Activated CD8-positive, alpha-beta memory T cell treated with anti-CD3 and anti-CD28 coated beads, Interleukin-2, amount 10 ng/mL, durations not matched to agents 7 days and 5 days (primary cell): ENCODE measurements around the gene RMRP. TPM values are rescaled to one million over a fixed set of nuclear protein-coding genes. Genes with fewer than 3 reads are reported as not detected.

Experiments used
- ATAC-seq: fragments of 150-1000 bp; cut with Tn5 transposase; one replicate; pipeline ENCODE4 v1.10.0; 2021; ENCODE audit warnings: moderate library complexity
- CTCF ChIA-PET: fragments of 350-600 bp; sonication (Branson Sonifier 250); formaldehyde crosslinking; loops from one replicate; lab custom pipeline; 2021; ENCODE audit warnings: antibody characterized with exemption; lab: Charles Lee
- DNase-seq: peaks from one replicate; pipeline ENCODE4 v3.0.0-alpha.2; 2020
- H3K27ac Mint-ChIP-seq: one replicate; pipeline ENCODE4 v1.8.0; 2021; ENCODE audit warnings: mild to moderate bottlenecking, mixed read lengths
- H3K27me3 Mint-ChIP-seq: one replicate; pipeline ENCODE4 v1.8.0; 2021; ENCODE audit warnings: mixed read lengths
- H3K36me3 Mint-ChIP-seq: one replicate; pipeline ENCODE4 v1.8.0; 2021; ENCODE audit warnings: mild to moderate bottlenecking, mixed read lengths
- H3K4me1 Mint-ChIP-seq: one replicate; pipeline ENCODE4 v1.8.0; 2021; ENCODE audit warnings: mixed read lengths
- H3K4me3 Mint-ChIP-seq: one replicate; pipeline ENCODE4 v1.8.0; 2021; ENCODE audit warnings: mild to moderate bottlenecking, moderate library complexity, mixed read lengths
- H3K9me3 Mint-ChIP-seq: one replicate; pipeline ENCODE4 v1.8.0; 2022; ENCODE audit warnings: low read depth, mixed read lengths
- total RNA-seq, 2 experiments: library from RNA; stranded (reverse); gene quantifications; one replicate each; pipeline ENCODE4 v1.2.3, GENCODE V29; 2021

The RMRP gene
- total RNA-seq, 2 experiments from 2014 or later = 6,751 to 13,083 TPM

- Mint-ChIP-seq H3K9me3 (no peaks in the 10 kb centered on the region), H3K4me1 (peaks cover 1% of the 10 kb centered on the region), H3K27ac (no peak overlapping the region), H3K27me3 (no peaks in the 10 kb centered on the region), H3K4me3 (no peak overlapping the region), H3K36me3 (no peaks in the 10 kb centered on the region)
- ATAC-seq = no peak
- DNase-seq = no peak
- CTCF ChIA-PET = interaction anchor here (0.9 to 2.6 kb wide), 3 partner anchors 13 to 71 kb away, joined by 3 to 22 read pairs (median 5); partner anchors contain the start of genes CCDC107 and RMRP
Measured at GRCh38 chr9:35683323-35683722, 25.5 kb upstream of the RMRP start.

- Mint-ChIP-seq H3K9me3 (no peaks in the 10 kb centered on the region), H3K4me1 (peaks cover 1% of the 10 kb centered on the region), H3K27ac (no peak overlapping the region), H3K4me3 (no peak overlapping the region), H3K27me3 (no peaks in the 10 kb centered on the region), H3K36me3 (no peaks in the 10 kb centered on the region)
- CTCF ChIA-PET = interaction anchor here (1.0 to 2.6 kb wide), 2 partner anchors 14 to 25 kb away, joined by 5 to 22 read pairs; partner anchors contain the start of genes CCDC107 and RMRP
- DNase-seq (no peak), ATAC-seq (no peak)
Measured at GRCh38 chr9:35682520-35683315, 24.9 kb upstream of the RMRP start.

- no peak for ATAC-seq
- DNase-seq = no peak
- Mint-ChIP-seq H3K36me3 (no peaks in the 10 kb centered on the region), H3K9me3 (no peaks in the 10 kb centered on the region), H3K4me1 (no peaks in the 10 kb centered on the region), H3K4me3 (no peak overlapping the region), H3K27ac (no peak overlapping the region), H3K27me3 (peaks cover under 1% of the 10 kb centered on the region)
- CTCF ChIA-PET = no interaction called here
Measured at GRCh38 chr9:35682051-35682450, 24.2 kb upstream of the RMRP start.

GRCh38 chr9:35681341-35682002 lies 23.7 kb upstream of the RMRP start:
- CTCF ChIA-PET = interaction anchor here (2.0 kb wide), 1 partner anchor 15 kb away, joined by 10 read pairs; no protein-coding TSS in a partner anchor
- H3K4me3 Mint-ChIP-seq = no peak overlapping the region
- no peaks in the 10 kb centered on the region for H3K9me3 Mint-ChIP-seq
- peaks cover under 1% of the 10 kb centered on the region for H3K4me1 Mint-ChIP-seq
- no peaks in the 10 kb centered on the region for H3K36me3 Mint-ChIP-seq
- peaks cover 4% of the 10 kb centered on the region for H3K27me3 Mint-ChIP-seq
- no peak for DNase-seq
- no peak overlapping the region for H3K27ac Mint-ChIP-seq
- no peak for ATAC-seq

GRCh38 chr9:35680331-35681105 lies 22.7 kb upstream of the RMRP start:
- Mint-ChIP-seq H3K4me3 (no peak overlapping the region), H3K27me3 (peaks cover 10% of the 10 kb centered on the region), H3K4me1 (peaks cover 4% of the 10 kb centered on the region), H3K36me3 (no peaks in the 10 kb centered on the region), H3K9me3 (no peaks in the 10 kb centered on the region), H3K27ac (no peak overlapping the region)
- CTCF ChIA-PET = interaction anchor here (0.8 to 2.0 kb wide), 3 partner anchors 16 to 69 kb away, joined by 4 to 10 read pairs (median 5); no protein-coding TSS in a partner anchor
- no peak for DNase-seq
- no peak for ATAC-seq

GRCh38 chr9:35679766-35680330 lies 22.0 kb upstream of the RMRP start:
- Mint-ChIP-seq H3K36me3 (no peaks in the 10 kb centered on the region), H3K4me3 (no peak overlapping the region), H3K27ac (no peak overlapping the region), H3K4me1 (peaks cover 5% of the 10 kb centered on the region), H3K27me3 (peaks cover 13% of the 10 kb centered on the region), H3K9me3 (no peaks in the 10 kb centered on the region)
- DNase-seq (no peak), ATAC-seq (no peak)
- CTCF ChIA-PET = interaction anchor here (0.8 to 2.0 kb wide), 3 partner anchors 16 to 68 kb away, joined by 4 to 10 read pairs (median 5); no protein-coding TSS in a partner anchor

GRCh38 chr9:35679091-35679490 lies 21.3 kb upstream of the RMRP start:
- H3K27ac Mint-ChIP-seq = no peak overlapping the region

GRCh38 chr9:35675732-35676392 lies 18.0 kb upstream of the RMRP start:
- CTCF ChIA-PET = interaction anchor here (0.9 to 2.5 kb wide), 8 partner anchors 12 to 65 kb away, joined by 3 to 13 read pairs (median 4); partner anchors contain the start of genes CCDC107 and RMRP
- H3K9me3 Mint-ChIP-seq = no peaks in the 10 kb centered on the region
- no peak overlapping the region for H3K27ac Mint-ChIP-seq
- peak overlapping the region; percentile 43 for H3K4me3 Mint-ChIP-seq
- H3K4me1 Mint-ChIP-seq = peaks cover 9% of the 10 kb centered on the region
- peaks cover 3% of the 10 kb centered on the region for H3K36me3 Mint-ChIP-seq
- peaks cover 27% of the 10 kb centered on the region for H3K27me3 Mint-ChIP-seq
- ATAC-seq = peak; percentile 70
- DNase-seq = peak; percentile 50

More at GRCh38 chr9:35679091-35679490, 21.3 kb upstream of the RMRP start:
- ATAC-seq (no peak), DNase-seq (no peak)
- Mint-ChIP-seq H3K9me3 (no peaks in the 10 kb centered on the region), H3K4me1 (peaks cover 9% of the 10 kb centered on the region), H3K27me3 (peaks cover 21% of the 10 kb centered on the region), H3K36me3 (peaks cover 3% of the 10 kb centered on the region), H3K4me3 (no peak overlapping the region)
- CTCF ChIA-PET = interaction anchor here (1.8 to 2.0 kb wide), 2 partner anchors 9 to 17 kb away, joined by 4 to 10 read pairs; no protein-coding TSS in a partner anchor

GRCh38 chr9:35675204-35675603 lies 17.4 kb upstream of the RMRP start:
- CTCF ChIA-PET = interaction anchor here (1.2 to 2.5 kb wide), 3 partner anchors 17 to 52 kb away, joined by 3 to 13 read pairs (median 4); partner anchors contain the start of genes CCDC107 and RMRP
- peaks cover 27% of the 10 kb centered on the region for H3K27me3 Mint-ChIP-seq
- no peak overlapping the region for H3K27ac Mint-ChIP-seq
- DNase-seq (no peak), ATAC-seq (no peak)
- H3K4me1 Mint-ChIP-seq = peaks cover 9% of the 10 kb centered on the region
- no peak overlapping the region for H3K4me3 Mint-ChIP-seq
- no peaks in the 10 kb centered on the region for H3K9me3 Mint-ChIP-seq
- peaks cover 3% of the 10 kb centered on the region for H3K36me3 Mint-ChIP-seq

- Mint-ChIP-seq H3K4me1 (peaks cover 9% of the 10 kb centered on the region), H3K36me3 (peaks cover 3% of the 10 kb centered on the region), H3K27ac (no peak overlapping the region), H3K9me3 (no peaks in the 10 kb centered on the region), H3K4me3 (peak overlapping the region; percentile 1), H3K27me3 (peaks cover 27% of the 10 kb centered on the region)
- ATAC-seq = no peak
- CTCF ChIA-PET = interaction anchor here (1.4 to 2.5 kb wide), 2 partner anchors 22 kb away, joined by 8 to 13 read pairs; no protein-coding TSS in a partner anchor
- no peak for DNase-seq
Measured at GRCh38 chr9:35674025-35674361, 16.2 kb upstream of the RMRP start.

- CTCF ChIA-PET = interaction anchor here (1.4 kb wide), 1 partner anchor 23 kb away, joined by 8 read pairs; no protein-coding TSS in a partner anchor
- no peak within 1 kb of the TSS for H3K27ac Mint-ChIP-seq
- ATAC-seq = no peak
Measured at GRCh38 chr9:35673132-35674024, 15.6 kb upstream of the RMRP start, which contains the start of gene CA9. Gene CA9 (plus strand): TSS chr9:35673928. CDS start chr9:35673960, 32 bp downstream.

More at GRCh38 chr9:35673132-35674024, 15.6 kb upstream of the RMRP start, which contains the start of gene CA9:
- H3K4me3 Mint-ChIP-seq = peak within 1 kb of the TSS; percentile 1
- no peaks in the 10 kb centered on the region for H3K9me3 Mint-ChIP-seq
- peaks cover 3% of the 10 kb centered on the region for H3K36me3 Mint-ChIP-seq
- H3K27me3 Mint-ChIP-seq = peaks cover 27% of the 10 kb centered on the region
- DNase-seq = no peak
- H3K4me1 Mint-ChIP-seq = peaks cover 9% of the 10 kb centered on the region
